ENCODE results near the gene ZNF629.

ZNF629 gene

DNA sequence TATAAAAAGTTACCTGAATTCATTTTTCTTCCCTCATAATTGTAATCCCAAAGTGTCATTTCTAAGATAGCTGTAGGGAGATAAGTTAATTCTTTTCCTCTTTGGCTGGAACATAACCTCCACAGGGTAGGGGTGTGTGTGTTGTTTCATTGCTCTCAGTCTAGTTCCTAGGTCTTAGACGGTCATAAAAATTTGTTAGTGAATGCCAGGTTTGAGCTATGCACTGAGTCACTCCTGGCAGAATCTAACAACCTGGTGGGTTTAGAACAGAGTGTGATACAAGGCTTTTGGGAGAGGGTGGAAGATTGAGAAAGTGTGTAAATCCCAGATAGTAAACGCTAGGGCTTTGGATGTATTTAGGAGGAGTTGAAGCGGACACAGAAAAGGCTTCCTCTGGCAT is 39.7 kb downstream of the ZNF629 start:
- no peak for DNase-seq

GRCh38 chr16:30746638-30747175 is 40.3 kb downstream of the ZNF629 start:
- DNase-seq, result no peak

GRCh38 chr16:30745082-30745481 is 41.9 kb downstream of the ZNF629 start:
- DNase-seq, result no peak

GRCh38 chr16:30744183-30744582 is 42.8 kb downstream of the ZNF629 start:
- no peak for DNase-seq

GRCh38 chr16:30743716-30744115 is 43.3 kb downstream of the ZNF629 start:
- no peak for DNase-seq

DNA sequence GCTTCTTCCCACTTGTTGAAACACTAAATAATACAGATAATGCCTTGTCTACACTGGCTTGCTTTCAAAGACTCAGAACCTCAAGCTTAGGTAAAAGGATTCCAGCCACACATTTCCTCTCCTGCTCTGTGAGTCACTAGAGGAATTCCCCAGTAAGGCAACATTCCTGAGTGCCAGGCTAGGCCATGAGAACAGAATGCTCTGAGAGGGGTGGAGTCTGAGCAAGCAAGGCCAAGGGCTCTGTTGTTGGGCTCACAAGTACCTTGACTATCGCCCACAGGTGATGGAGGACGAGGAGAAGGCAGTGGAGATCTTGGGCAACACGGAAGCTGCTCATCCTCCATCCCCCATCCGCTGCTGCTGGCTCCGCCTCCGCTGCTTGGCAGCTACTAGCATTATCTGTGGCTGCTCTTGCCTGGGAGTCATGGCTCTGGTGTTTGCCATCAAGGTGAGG is 45.5 kb downstream of the ZNF629 start:
- DNase-seq, result no peak

DNA sequence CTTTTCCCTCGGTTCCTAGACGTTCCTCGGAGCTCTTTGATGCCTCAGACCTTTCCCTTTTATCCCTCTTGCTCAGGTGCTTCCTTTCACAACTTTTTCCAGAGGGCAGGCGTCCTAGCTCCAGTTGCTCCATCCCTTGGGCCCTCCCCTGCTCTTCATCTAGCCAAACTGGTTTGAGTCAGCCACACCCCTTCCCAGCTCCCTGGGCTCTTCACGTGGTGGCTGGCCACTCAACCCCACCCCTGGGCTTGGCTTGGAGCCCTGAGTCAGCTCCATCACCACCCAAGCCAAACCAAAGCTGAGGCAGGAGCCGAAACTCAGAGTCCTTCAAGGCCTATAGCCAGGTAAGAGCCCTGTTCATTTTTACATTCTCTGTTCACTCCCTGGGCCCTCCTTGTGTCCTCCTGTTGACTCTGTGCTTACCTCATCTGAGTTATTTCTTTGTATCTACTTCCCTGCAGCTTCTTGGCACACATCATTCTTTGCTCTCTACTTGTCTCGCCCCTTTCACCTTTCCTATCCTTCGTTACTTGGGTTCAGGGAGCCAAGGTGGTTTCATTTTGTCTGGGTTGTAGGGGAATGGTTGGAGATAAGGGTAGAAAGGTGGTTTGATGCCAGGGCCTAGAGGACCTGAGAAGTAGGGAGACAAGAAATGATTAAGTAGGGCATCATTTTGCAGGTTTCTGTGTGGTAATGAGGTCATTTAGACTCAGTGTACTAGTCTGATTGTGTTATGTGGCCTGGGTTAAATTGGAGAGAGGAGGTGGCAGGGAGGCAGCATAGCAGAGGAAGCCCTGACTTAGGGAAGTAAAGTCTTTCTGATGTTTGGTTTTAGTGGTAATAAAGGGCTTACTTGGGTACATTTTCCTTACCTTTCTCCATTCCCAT is 46.4 kb downstream of the ZNF629 start:
- no peak for DNase-seq

DNA sequence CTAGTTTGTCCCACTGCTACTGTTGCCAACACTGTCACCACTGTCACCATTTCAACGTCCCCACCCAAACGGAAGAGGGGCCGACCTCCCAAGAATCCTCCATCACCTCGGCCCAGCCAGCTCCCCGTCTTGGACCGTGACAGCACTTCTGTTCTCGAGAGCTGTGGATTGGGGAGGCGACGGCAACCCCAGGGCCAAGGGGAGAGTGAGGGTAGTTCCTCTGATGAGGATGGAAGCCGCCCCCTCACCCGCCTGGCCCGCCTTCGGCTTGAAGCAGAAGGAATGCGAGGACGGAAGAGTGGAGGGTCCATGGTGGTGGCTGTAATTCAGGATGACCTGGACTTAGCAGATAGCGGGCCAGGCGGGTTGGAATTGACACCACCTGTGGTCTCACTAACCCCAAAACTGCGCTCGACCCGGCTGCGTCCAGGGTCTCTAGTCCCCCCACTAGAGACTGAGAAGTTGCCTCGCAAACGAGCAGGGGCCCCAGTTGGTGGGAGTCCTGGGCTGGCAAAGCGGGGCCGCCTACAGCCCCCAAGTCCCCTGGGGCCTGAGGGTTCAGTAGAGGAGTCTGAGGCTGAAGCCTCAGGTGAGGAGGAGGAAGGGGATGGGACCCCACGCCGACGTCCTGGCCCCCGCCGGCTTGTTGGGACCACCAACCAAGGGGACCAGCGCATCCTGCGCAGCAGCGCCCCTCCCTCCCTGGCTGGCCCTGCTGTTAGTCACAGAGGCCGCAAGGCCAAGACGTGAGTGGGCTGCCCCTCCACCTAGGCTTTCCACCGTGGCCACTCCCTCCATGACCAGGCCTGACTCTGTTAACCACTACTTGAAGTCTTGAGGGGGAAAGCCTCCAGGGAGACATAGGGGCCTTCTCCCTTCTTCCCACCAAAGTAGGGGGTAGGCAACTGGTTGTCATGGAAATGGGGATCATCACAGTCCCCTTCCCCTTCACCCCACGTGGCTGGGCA is 47.7 kb downstream of the ZNF629 start:
- DNase-seq, result no peak

- DNase-seq, result no peak
Observed at GRCh38 chr16:30737794-30738648, 49.0 kb downstream of the ZNF629 start.

GRCh38 chr16:30736995-30737793 is 49.8 kb downstream of the ZNF629 start:
- DNase-seq, result no peak

DNA sequence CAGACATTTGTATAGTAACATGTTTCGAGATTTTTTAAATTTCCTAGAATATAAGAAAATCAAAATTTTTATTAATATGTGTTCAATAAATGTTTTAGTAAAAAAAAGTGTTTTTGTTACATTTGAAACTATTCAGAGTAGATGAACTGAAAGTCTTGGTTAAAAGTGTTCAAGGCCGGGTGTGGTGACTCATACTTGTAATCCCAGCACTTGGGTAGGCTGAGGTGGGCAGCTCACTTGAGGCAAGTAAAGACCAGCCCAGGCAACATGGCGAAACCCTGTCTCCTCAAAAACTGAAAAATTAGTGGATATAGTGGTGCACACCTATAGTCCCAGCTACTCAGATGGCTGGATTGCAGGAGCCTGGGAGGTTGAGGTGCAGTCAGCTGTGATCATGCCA is 55.6 kb downstream of the ZNF629 start:
- no peak for DNase-seq

- no peak for DNase-seq
Observed at GRCh38 chr16:30728899-30729672, 57.9 kb downstream of the ZNF629 start.
